ENCODE measurements around the gene SUN1. TPM values are rescaled to one million over a fixed set of nuclear protein-coding genes. Genes with fewer than 3 reads are reported as not detected.

Gene SUN1
- total RNA-seq, 1 donor from 2014 or later, result 150 TPM

- no peak overlapping the region for H3K27ac Mint-ChIP-seq (ENCODE audit: unreplicated experiment)
- no peaks in the 10 kb centered on the region for H3K36me3 Mint-ChIP-seq (ENCODE audit: low read depth, unreplicated experiment)
- peaks cover 7% of the 10 kb centered on the region for H3K27me3 Mint-ChIP-seq (ENCODE audit: unreplicated experiment)
- DNase-seq (ENCODE audit: low spot score), result no peak
- no peaks in the 10 kb centered on the region for H3K9me3 Mint-ChIP-seq (ENCODE audit: unreplicated experiment)
- H3K4me3 Mint-ChIP-seq (ENCODE audit: unreplicated experiment), result no peak overlapping the region
- TF ChIP-seq CTCF (IDR thresholded peaks at IDR 0.05; ENCODE audit: unreplicated experiment), result no peak
- H3K4me1 Mint-ChIP-seq (ENCODE audit: unreplicated experiment), result no peaks in the 10 kb centered on the region
Measured at GRCh38 chr7:903921-904755, 71.9 kb downstream of the SUN1 start.

- no peak overlapping the region for H3K27ac Mint-ChIP-seq (ENCODE audit: unreplicated experiment)
- TF ChIP-seq CTCF (IDR thresholded peaks at IDR 0.05; ENCODE audit: unreplicated experiment), result no peak
- no peak for DNase-seq (ENCODE audit: low spot score)
- peaks cover 5% of the 10 kb centered on the region for H3K27me3 Mint-ChIP-seq (ENCODE audit: unreplicated experiment)
- no peak overlapping the region for H3K4me3 Mint-ChIP-seq (ENCODE audit: unreplicated experiment)
- H3K9me3 Mint-ChIP-seq (ENCODE audit: unreplicated experiment), result no peaks in the 10 kb centered on the region
- no peaks in the 10 kb centered on the region for H3K4me1 Mint-ChIP-seq (ENCODE audit: unreplicated experiment)
- no peaks in the 10 kb centered on the region for H3K36me3 Mint-ChIP-seq (ENCODE audit: low read depth, unreplicated experiment)
Measured at GRCh38 chr7:904847-905246, 72.6 kb downstream of the SUN1 start.

GRCh38 chr7:906776-907157 is 74.5 kb downstream of the SUN1 start:
- no peak for DNase-seq (ENCODE audit: low spot score)
- Mint-ChIP-seq H3K9me3 (ENCODE audit: unreplicated experiment) (no peaks in the 10 kb centered on the region), H3K36me3 (ENCODE audit: low read depth, unreplicated experiment) (no peaks in the 10 kb centered on the region), H3K27me3 (ENCODE audit: unreplicated experiment) (peaks cover 5% of the 10 kb centered on the region), H3K4me3 (ENCODE audit: unreplicated experiment) (no peak overlapping the region), H3K4me1 (ENCODE audit: unreplicated experiment) (no peaks in the 10 kb centered on the region), H3K27ac (ENCODE audit: unreplicated experiment) (no peak overlapping the region)
- no peak for TF ChIP-seq CTCF (IDR thresholded peaks at IDR 0.05; ENCODE audit: unreplicated experiment)

GRCh38 chr7:907158-907980 is 75.1 kb downstream of the SUN1 start:
- Mint-ChIP-seq H3K27me3 (ENCODE audit: unreplicated experiment) (peaks cover 5% of the 10 kb centered on the region), H3K36me3 (ENCODE audit: low read depth, unreplicated experiment) (no peaks in the 10 kb centered on the region), H3K27ac (ENCODE audit: unreplicated experiment) (no peak overlapping the region), H3K4me1 (ENCODE audit: unreplicated experiment) (no peaks in the 10 kb centered on the region), H3K4me3 (ENCODE audit: unreplicated experiment) (no peak overlapping the region), H3K9me3 (ENCODE audit: unreplicated experiment) (no peaks in the 10 kb centered on the region)
- no peak for DNase-seq (ENCODE audit: low spot score)
- no peak for TF ChIP-seq CTCF (IDR thresholded peaks at IDR 0.05; ENCODE audit: unreplicated experiment)

GRCh38 chr7:908159-908581 is 75.9 kb downstream of the SUN1 start:
- Mint-ChIP-seq H3K27ac (ENCODE audit: unreplicated experiment) (no peak overlapping the region), H3K4me1 (ENCODE audit: unreplicated experiment) (no peaks in the 10 kb centered on the region), H3K4me3 (ENCODE audit: unreplicated experiment) (no peak overlapping the region), H3K36me3 (ENCODE audit: low read depth, unreplicated experiment) (no peaks in the 10 kb centered on the region), H3K9me3 (ENCODE audit: unreplicated experiment) (no peaks in the 10 kb centered on the region), H3K27me3 (ENCODE audit: unreplicated experiment) (peaks cover 3% of the 10 kb centered on the region)
- TF ChIP-seq CTCF (IDR thresholded peaks at IDR 0.05; ENCODE audit: unreplicated experiment), result no peak
- DNase-seq (ENCODE audit: low spot score), result no peak

All from endothelial cell (in vitro differentiated cells).